SKM-1 (cell line): Measurements from ENCODE around the gene CDK8.
"Not testable (repeated sequence)": the region's sequence is repeated elsewhere in the genome, so short reads cannot be mapped to it uniquely, and the experiment has no call there.

Experiments used
- DNase-seq: peaks from one replicate; lab custom pipeline; 2025; ENCODE audit not compliant: unreplicated experiment; lab: John Stamatoyannopoulos, UW

Gene CDK8

DNA sequence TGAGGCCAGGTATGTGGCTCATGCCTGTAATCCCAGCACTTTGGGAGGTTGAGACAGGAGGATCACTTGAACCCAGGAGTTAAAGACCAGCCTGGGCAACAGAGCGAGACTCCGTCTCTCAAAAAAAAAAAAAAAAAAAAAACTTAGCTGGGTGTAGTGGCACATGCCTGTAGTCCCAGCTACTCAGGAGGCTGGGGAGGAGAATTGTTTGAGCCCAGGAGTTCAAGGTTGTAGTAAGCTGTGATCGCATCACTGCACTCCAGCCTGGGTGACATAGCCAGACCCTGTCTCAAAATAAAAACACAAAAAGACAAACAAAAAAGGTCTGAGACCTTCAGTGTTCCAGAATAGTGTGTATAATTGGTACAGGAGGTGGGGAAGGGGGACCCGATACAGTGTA, 1.9 kb upstream of the CDK8 start:
- DNase-seq, result not testable (repeated sequence)

DNA sequence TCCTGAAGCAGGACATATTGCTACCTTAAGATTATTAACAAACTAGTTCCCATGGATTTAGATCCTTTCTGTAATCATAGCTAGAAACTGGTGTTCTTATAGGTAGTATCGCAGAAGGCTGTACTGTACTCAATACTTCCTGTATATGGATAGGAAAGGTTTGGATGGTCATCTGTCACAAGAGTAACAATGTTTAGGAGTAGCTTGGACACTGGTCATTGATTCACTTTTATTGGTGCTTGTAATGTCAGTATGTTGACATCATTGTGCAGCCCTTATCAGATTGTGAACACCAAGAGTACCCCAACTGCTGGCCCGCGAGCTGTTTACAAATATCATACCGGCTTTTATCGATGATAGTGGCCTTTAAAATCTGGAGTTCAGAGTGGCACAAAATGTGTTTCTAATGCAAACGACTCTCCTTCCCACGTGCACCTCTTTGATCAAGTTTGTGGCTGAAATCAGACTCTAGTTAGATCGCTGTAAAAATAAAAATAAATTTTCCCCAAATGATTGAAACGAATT, 605 bp upstream of the CDK8 start:
- no peak for DNase-seq

DNA sequence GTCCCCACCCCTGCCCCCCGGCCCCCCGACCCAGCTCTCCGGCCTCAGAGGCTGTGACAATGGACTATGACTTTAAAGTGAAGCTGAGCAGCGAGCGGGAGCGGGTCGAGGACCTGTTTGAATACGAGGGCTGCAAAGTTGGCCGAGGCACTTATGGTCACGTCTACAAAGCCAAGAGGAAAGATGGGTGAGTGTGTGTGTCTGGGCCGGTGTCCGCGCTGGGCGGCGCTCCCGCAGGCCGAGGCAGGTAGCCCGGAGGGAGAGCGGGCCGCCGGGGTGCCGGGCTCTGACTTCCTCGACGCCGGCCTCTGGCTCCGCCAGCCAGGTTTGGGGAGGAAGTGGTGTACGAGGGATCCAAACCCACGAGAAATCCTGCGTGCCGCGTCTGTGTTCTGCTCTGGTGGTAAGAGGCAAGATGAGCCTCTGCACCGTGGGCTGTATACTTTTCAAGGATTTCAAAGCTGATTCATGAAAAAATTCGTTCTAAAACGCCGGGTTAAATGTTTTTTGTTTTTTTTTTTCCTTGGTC, 718 bp downstream of the CDK8 start:
- no peak for DNase-seq

DNA sequence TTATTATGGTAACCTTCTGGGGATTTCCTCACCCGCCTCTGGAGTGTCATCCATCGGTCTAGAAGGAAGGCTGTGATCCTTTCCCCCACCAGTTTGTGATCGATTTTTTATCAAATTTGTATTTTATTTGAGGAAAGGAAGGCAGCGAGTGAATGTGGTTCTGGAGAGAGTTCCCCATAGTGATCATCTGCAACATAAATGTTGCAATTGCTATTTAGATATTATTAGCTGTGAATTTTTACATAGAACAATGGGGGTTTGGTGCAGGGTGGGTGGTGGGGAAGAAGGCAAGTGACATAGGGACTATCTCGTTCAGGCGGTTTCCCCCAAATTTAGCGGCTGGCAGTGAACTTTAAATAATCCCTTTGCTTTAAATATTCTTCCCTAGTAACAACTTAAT, 1.2 kb downstream of the CDK8 start:
- no peak for DNase-seq

DNA sequence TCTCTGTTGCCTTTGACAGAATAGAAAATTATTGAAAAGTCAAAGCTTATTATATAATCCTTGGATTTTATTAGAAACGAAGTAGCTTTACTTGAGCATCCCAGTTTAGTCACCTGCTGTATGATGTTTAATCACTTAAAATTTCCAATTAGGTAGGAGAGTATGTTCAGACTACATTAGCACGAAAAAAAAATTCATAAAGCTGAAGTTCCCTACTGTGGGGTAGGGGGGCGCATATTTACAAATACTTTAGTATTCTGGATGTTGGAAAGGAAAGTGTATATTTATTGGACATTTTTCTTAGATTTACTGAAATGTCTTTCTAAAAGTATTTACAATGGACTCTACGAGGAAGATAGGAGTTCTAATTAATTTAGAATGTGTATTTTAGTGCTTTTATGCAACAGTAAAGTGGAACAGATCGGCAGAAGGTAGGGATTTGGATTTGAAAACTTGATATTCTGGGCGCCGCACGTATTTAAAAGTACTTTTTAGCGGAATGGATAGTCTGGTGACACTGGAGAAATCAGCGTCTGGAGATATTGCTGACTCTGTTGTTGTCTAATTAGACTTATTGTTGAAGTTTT, 1.9 kb downstream of the CDK8 start:
- no peak for DNase-seq

DNA sequence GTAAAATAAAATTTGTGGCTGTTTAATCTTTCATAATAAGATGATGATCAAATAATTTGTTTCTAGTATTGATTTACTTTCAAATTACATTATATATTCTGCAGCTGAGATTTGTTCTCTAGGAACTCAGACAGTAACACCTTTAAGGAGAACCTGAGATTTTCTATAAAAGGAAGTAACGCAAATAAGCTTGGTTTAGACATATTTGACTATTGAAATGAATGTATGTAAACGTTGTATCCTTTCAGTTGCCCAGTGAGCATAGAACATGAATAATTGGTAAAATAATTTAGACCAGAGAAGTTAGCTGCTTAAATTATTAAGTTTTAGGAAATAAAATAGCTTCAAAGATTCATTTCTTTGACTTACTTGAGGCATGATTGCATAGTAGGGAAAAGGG, 3.1 kb downstream of the CDK8 start:
- DNase-seq, result no peak

DNA sequence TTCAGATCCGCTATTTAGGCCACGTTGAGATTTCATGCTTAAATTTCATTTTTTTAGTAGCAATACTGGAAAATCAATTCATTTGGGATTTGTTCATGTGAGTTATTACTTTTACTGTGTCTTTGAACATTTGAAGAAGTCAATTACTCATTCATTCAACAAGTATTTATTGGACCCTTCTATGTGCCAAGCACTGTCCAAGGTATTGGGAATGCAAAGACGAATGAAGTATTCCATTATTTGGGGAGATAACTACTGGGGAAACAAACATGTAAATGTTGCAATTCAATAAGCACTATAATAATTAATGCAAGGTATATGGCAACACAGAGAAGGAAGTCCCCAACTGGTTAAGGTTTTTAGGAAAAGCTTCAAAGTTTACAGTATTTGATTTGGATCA, 5.7 kb downstream of the CDK8 start:
- no peak for DNase-seq

DNA sequence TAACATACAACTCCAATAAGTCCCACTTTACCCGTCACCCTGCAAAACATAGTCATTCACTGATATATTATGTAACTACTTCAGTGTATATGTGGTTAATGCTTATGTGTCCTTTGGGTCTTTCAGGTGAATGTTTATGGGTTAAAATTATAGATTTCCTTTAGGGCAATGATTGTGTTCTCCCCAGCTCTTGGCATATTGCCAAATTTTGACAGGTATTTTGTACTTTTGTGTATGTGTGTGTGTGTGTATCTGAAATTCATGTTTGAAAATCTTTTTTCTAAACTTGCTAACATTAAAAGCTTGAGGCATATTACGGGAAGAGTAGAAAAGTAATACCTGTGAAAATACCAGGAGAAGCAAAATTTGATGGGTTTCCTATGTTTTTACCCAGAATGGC, 8.2 kb downstream of the CDK8 start:
- DNase-seq, result no peak

DNA sequence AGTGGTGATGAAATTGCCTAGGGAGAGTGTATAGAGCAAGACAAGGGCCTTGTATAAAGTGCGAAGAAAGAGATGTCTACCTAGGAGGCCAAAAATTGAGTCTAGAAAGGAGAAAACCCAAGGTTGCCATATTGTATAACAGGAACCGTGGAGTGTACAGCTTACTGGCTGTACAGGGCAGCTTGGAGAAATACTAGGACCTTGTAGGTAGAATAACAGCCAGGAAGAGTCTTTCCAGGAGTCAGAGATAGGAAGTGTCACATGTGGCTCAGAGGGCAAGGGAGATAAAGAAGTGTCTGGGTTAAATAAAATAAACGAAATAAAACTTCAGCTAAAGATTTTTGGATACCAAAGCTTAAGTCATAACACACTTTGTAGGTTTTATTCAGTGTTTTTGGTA, 12.4 kb downstream of the CDK8 start:
- no peak for DNase-seq

DNA sequence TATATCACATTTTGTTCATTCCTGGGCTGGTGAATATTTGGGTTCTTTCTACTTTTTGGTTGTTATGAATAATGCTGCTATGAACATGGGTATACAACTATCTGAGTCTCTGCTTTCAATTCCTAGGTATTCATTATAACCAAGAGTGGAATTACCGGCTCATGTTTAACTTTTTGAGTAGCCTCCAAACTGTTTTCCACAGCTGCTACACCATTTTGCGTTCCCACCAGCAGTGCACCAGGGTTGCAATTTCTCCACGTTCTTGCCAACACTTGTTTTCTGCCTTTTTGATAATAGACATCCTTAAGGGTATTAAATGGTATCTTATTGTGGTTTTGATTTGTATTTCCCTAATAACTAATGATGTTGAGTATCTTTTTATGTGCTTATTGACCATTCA, 16.8 kb downstream of the CDK8 start:
- no peak for DNase-seq

DNA sequence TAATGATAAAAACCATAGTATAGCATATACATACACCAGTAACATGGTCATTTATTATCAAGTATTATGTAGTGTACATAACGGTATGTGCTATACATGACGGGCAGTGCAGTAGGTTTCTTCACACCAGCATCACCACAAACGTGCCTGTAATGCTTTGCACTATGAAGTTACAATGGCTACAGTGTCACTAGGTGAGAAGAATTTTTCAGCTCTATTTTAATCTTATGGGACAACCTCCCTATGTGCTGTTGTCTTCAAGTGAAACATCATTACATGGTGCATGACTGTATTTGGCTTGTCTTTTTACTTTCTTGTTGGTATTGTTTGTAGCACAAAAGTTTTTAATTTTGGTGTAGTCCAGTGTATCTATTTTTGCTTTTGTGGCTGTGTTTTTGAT, 18.7 kb downstream of the CDK8 start:
- no peak for DNase-seq

DNA sequence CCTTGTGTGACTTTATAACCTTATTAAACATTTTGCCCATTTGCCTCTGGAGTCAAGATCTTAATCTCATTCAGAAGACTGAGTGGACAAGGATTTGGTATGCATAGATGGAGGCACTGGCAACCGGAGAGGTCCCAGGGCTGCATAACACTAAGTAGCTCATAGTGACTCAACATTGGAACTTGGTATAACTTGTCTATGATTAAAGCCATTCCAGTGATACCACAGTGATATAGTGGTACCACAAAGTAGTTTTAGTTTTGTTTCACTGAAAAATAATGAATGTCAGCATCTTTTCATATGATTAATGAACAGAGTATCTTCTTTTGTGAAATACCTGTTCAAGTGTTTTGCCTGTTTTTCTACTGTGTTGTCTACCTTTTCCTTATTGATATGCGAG, 26.4 kb downstream of the CDK8 start:
- no peak for DNase-seq

DNA sequence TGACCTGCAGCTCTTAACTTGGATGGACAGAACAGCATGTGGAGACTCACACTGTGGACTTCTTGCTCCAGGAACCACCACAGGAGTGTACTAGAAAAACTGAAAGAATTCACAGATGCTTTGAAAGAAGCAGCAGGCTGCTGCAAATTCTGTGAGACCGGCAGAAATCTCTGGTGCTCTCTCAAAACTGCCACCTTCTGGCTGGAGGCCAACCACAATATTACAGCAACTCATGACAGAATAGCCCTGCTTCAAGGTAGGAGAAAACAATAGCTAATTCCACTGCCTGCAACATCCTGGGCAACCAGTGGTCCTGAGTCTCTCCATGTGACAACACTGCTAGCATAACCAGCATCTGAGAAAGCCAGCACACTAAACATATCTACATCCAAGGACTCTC, 26.9 kb downstream of the CDK8 start:
- DNase-seq, result no peak

DNA sequence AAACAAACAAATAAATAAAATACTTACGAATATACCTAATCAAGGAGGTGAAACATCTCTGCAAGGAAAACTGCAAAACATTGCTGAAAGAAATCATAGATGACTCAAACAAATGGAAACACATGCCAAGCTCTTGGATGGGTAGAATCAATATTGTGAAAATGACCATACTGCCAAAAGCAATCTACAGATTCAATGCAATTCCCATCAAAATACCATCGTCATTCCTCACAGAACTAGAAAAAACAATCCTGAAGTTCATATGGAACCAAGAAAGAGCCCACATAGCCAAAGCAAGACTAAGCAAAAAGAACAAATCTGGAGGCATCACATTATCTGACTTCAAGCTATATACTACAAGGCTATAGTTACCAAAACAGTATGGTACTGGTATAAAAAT, 32.0 kb downstream of the CDK8 start:
- not testable (repeated sequence) for DNase-seq

DNA sequence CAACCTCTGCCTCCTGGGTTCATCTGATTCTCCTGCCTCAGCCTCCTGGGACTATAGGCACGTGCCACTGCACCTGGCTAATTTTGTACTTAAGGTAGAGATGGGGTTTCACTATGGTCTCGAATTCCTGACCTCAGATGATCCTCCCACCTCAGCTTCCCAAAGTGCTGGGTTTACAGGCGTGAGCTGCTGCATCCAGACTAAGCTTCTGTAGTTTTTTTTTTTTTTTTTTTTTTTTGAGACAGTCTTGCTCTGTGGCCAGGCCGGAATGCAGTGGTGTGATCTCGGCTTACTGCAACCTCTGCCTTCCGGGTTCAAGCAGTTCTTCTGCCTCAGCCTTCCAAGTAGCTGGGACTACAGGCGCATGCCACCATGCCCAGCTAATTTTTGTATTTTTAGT, 34.9 kb downstream of the CDK8 start:
- not testable (repeated sequence) for DNase-seq

DNA sequence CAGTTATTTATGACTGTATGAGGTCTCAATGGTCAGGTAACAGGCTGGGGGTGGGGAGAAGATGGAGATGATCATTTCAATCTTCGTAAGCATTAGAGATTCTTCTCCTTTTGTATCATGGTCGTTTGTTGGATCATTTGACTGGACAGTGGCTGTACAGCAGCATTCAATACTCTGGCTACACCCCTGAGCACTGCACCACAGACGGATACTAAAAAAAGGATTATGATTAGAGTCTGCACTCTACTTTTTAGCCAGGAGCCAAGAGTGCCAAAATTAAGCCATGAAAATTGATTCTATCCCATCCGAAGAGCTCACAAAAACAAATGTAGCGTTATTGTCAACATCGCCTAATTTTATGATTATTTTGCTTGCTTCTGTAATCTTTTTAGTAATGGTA, 41.9 kb downstream of the CDK8 start:
- DNase-seq, result no peak

DNA sequence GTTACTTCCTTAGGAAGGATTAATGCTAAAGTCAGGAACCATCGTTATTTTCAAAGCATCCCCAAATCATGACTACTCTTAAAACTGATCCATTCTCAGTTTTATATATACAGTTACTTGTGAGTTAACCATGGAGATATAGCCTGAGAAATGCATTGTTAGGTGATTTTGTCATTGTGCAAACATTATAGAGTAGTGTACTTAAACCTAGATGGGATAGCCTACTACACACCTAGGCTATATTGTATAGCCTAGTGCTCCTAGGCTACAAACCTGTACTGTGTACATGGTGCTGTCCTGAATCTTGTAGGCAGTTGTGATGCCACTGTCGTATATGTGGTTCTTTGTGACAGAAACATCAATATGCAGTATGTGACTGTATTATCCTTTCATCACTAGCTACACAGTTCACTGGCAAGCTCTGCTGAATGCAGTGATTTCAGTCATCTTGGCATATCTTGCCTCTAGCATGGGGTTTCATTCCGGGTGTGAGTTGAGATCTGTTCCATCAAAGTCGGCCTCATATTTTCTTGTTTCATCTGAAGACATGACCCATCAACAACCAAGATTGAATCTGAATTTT, 45.3 kb downstream of the CDK8 start:
- no peak for DNase-seq

DNA sequence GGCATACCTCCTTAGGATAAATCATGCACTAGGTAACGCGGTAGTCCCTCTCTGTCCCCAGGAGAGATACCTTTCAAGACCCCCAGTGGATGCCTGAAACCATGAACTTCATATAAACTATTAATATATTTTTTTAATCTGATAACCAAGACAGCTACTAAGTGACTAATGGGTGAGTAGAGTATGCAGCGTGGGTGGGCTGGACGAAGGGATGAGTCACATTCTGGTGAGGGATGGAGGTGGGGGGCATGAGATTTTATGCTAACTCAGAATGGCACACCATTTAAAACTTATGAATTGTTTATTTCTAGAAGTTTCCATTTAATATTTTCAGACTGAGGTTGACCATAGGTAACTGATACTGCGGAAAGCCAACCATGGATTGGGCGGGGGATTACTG, 46.2 kb downstream of the CDK8 start:
- no peak for DNase-seq

DNA sequence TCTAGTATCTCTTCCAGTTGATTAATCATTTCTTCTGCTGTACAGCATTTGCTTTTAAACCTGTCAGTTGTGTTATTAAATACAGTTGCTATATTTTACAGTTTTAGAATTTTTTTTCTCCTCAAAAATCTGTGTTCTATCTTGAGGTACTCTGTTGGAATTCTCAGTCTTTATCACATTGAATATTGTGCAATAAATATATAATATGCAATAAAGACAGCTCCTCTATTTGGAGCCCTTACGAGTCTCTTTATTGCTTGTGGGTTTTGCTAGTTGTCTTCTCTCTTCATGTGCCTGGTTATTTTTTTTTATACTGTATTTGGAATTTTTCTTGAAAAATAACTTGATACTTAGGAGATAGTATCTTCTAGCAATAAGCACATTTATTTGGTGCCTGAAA, 51.7 kb downstream of the CDK8 start:
- DNase-seq, result no peak

DNA sequence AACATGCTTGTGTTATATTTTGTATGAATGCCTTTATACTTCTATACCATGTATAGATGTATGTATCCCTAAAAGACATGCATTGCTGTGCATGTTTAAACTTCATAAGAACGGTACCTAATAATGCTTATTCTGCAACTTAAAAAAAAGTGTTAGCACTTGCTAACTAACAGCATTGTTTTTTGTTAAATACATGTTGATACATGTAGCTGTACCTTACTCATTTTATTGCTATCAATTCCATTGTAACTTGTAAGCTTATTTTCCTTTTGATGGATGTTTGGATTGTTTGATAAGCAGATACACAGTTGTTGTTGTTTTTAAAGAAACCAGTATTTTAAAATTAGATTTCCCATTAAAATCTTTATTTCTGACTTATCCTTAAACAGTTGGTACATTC, 53.8 kb downstream of the CDK8 start:
- DNase-seq, result no peak

DNA sequence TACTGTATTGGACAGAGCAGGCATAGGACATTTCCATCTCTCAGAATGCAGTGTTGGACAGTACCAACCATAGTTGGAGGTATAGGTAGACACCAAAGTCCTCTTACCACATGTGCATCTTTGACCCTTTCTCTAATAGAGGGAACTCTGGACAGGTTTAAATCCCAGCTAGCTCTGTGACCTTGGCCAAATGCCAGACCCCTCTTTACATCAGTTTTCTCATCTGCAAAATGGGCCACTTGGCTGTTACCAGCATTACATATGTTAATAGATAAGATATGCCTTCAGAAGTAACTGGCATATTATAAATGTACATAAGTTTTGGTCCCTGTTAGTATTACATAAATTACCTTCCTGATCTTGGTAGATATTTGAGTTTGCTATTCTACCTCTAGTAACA, 54.3 kb downstream of the CDK8 start:
- DNase-seq, result no peak

DNA sequence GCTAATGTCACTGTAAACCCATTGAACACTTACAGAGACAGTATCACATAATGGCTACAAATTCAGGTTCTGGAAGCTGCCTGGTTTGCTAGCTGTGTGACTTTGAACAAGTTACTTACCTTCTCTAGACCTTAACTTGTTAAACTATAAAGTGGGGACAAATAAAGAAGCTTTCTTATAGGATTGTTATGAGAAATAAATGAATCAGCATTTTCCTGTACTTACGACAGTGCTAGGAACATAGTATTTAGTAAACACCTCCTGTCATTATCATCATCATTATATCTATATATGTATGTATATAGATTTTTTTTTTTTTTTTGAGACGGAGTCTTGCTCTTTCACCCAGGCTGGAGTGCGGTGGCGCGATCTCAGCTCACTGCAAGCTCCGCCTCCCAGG, 54.9 kb downstream of the CDK8 start:
- no peak for DNase-seq

DNA sequence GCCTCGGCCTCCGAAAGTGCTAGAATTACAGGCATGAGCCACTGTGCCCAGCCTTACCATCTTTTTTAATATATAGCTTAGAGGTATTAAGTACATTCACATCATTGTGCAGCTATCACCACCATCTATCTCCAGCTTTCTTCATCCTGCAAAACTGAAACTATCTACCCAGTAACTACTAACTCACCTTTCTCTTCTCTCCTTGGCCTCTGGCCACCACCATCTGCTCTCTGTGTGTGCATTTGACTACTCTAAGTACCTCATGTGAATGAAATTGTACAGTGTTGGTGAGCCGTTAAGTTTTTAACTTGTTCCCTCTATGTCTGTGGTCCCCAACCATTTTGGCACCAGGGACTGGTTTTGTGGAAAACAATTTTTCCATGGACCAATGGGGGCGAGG, 56.1 kb downstream of the CDK8 start:
- DNase-seq, result no peak
